Liver (tissue), 9 donors: ENCODE data around the gene OGT. TPM values are rescaled to one million over a fixed set of nuclear protein-coding genes. Genes with fewer than 3 reads are reported as not detected.
"Not testable (repeated sequence)": the region's sequence is repeated elsewhere in the genome, so short reads cannot be mapped to it uniquely, and the experiment has no call there.

Experiments
- DNase-seq: peaks from one replicate; pipeline ENCODE4 v3.0.0-alpha.2; 2017; ENCODE audit warnings: low spot score
- H3K27ac ChIP-seq, 2 donors: one replicate each; pipeline ENCODE4 v1.7.0; 2013; ENCODE audit warnings: inconsistent platforms in 2 of 2, low read length in 2 of 2, control low read depth in 1 of 2, low read depth in 1 of 2, mild to moderate bottlenecking in 1 of 2
- H3K27me3 ChIP-seq, 4 donors: one replicate each; pipeline versions ENCODE4 v1.6.1 to v1.7.0; 2013; ENCODE audit warnings: low read length in 3 of 4, inconsistent platforms in 1 of 4, mild to moderate bottlenecking in 1 of 4, moderate library complexity in 1 of 4; ENCODE audit not compliant: control insufficient read depth in 4 of 4, insufficient read depth in 4 of 4
- H3K36me3 ChIP-seq, 4 donors: one replicate each; pipeline versions ENCODE4 v1.6.1 to v1.7.0; 2013; ENCODE audit warnings: low read length in 3 of 4, mild to moderate bottlenecking in 3 of 4, low read depth in 1 of 4, moderate library complexity in 1 of 4; ENCODE audit not compliant: control insufficient read depth in 4 of 4, insufficient read depth in 3 of 4
- H3K4me1 ChIP-seq, 4 donors: one replicate each; pipeline versions ENCODE4 v1.6.1 to v1.7.0; 2013; ENCODE audit warnings: low read length in 3 of 4, mild to moderate bottlenecking in 3 of 4, moderate library complexity in 1 of 4; ENCODE audit not compliant: control insufficient read depth in 4 of 4, insufficient read depth in 4 of 4
- H3K4me3 ChIP-seq, 3 donors: one replicate each; pipeline versions ENCODE4 v1.6.1 to v1.7.0; 2013; ENCODE audit warnings: low read length in 3 of 3, control low read depth in 1 of 3, low read depth in 1 of 3, mild to moderate bottlenecking in 1 of 3
- H3K9ac ChIP-seq, 2 donors: one replicate each; pipeline ENCODE4 v1.7.0; 2013; ENCODE audit warnings: low read length in 2 of 2, mild to moderate bottlenecking in 2 of 2, moderate library complexity in 2 of 2, control low read depth in 1 of 2, low read depth in 1 of 2
- H3K9me3 ChIP-seq, 4 donors: one replicate each; pipeline versions ENCODE4 v1.6.1 to v1.7.0; 2013; ENCODE audit warnings: low read length in 3 of 4; ENCODE audit not compliant: control insufficient read depth in 4 of 4
- ATF3 ChIP-seq: IDR thresholded peaks from 2 replicates; pipeline ENCODE4 v1.6.1; 2016; ENCODE audit warnings: antibody characterized with exemption
- CTCF ChIP-seq: fragments of 150-350 bp; IDR thresholded peaks from 2 replicates; pipeline ENCODE4 v1.5.1; 2017; ENCODE audit warnings: improper control_type of control experiment, low read depth, low read length; ENCODE audit not compliant: missing input control
- EGR1 ChIP-seq, 2 donors: IDR thresholded peaks; 2 replicates each; pipeline ENCODE4 v1.6.1; 2016 to 2018; ENCODE audit warnings: antibody characterized with exemption in 2 of 2, low read depth in 2 of 2
- FOXA1 ChIP-seq: IDR thresholded peaks from 2 replicates; pipeline ENCODE4 v1.6.1; 2016; ENCODE audit warnings: antibody characterized with exemption
- FOXA2 ChIP-seq: IDR thresholded peaks from 2 replicates; pipeline ENCODE4 v1.6.1; 2016; ENCODE audit warnings: antibody characterized with exemption
- GABPA ChIP-seq, 2 donors: IDR thresholded peaks in 1 of 2; conservative IDR thresholded peaks in 1 of 2; 2 replicates each; pipeline ENCODE4 v1.6.1; 2016; ENCODE audit warnings: antibody characterized with exemption in 2 of 2, mild to moderate bottlenecking in 1 of 2, moderate library complexity in 1 of 2
- HNF4A ChIP-seq, 2 donors: conservative IDR thresholded peaks; 2 replicates each; pipeline ENCODE4 v1.6.1; 2016; ENCODE audit warnings: antibody characterized with exemption in 2 of 2, mild to moderate bottlenecking in 2 of 2
- HNF4G ChIP-seq: IDR thresholded peaks from 2 replicates; pipeline ENCODE4 v1.6.1; 2016; ENCODE audit warnings: antibody characterized with exemption
- JUND ChIP-seq, 2 donors: IDR thresholded peaks; 2 replicates each; pipeline ENCODE4 v1.6.1; 2016; ENCODE audit warnings: antibody characterized with exemption in 2 of 2
- MAX ChIP-seq: IDR thresholded peaks from 2 replicates; pipeline ENCODE4 v1.6.1; 2016; ENCODE audit warnings: antibody characterized with exemption
- NR2F2 ChIP-seq: IDR thresholded peaks from 2 replicates; pipeline ENCODE4 v1.6.1; 2016; ENCODE audit warnings: antibody characterized with exemption
- RAD21 ChIP-seq, 2 donors: IDR thresholded peaks; 2 replicates each; pipeline ENCODE4 v1.6.1; 2016; ENCODE audit warnings: antibody characterized with exemption in 2 of 2, mild to moderate bottlenecking in 2 of 2
- REST ChIP-seq: IDR thresholded peaks from 2 replicates; pipeline ENCODE4 v1.6.1; 2016; ENCODE audit warnings: antibody characterized with exemption, mild to moderate bottlenecking
- RXRA ChIP-seq, 2 donors: IDR thresholded peaks; 2 replicates each; pipeline ENCODE4 v1.6.1; 2017 to 2018; ENCODE audit warnings: antibody characterized with exemption in 2 of 2, mild to moderate bottlenecking in 1 of 2
- SP1 ChIP-seq: IDR thresholded peaks from 2 replicates; pipeline ENCODE4 v1.6.1; 2018; ENCODE audit warnings: antibody characterized with exemption, mild to moderate bottlenecking
- YY1 ChIP-seq: IDR thresholded peaks from 2 replicates; pipeline ENCODE4 v1.6.1; 2016; ENCODE audit warnings: antibody characterized with exemption, mild to moderate bottlenecking
- ZBTB33 ChIP-seq: IDR thresholded peaks from 2 replicates; pipeline ENCODE4 v1.6.1; 2016; ENCODE audit warnings: antibody characterized with exemption
- whole genome bisulfite sequencing: extraction: QIAGEN DNeasy Blood & Tissue Kit; methylation state at CpG from one replicate; pipeline ENCODE4 v1.1.7; 2013; 5-methylcytosine and 5-hydroxymethylcytosine counted together
- polyA plus RNA-seq, 2 donors: library from polyadenylated mRNA; stranded (reverse) in 1 of 2; unstranded in 1 of 2; fragments of 200-250 nt in 1 of 2; fragments of >200 nt in 1 of 2; fragmentation: Nextera tagmentation in 1 of 2; extraction: Ambion mirVana in 1 of 2; gene quantifications; one replicate each; pipeline versions ENCODE4 v1.2.1 to v1.2.3, GENCODE V29; 2013 to 2015
- total RNA-seq, 2 donors: library from RNA; depleted of rRNA; stranded (reverse); fragments of >200 nt; gene quantifications; one replicate each; pipeline ENCODE4 v1.2.3, GENCODE V29; 2014
- donor health status: healthy.
- donor health status: healthy.
- donor health status: healthy.
- donor health status: healthy.
- donor health status: healthy.

The OGT gene
- total and polyA plus RNA-seq, 4 donors: 10.8 to 72.7 (median 47.3) TPM

- Histone ChIP-seq H3K9me3 (no peaks in the 10 kb centered on the region), H3K9ac (no peak overlapping the region), H3K4me1 (peaks cover 0 to 5% (median 0%) of the 10 kb centered on the region in 4 donors), H3K27me3 (peaks cover 0 to 2% (median 0%) of the 10 kb centered on the region in 4 donors), H3K36me3 (no peaks in the 10 kb centered on the region), H3K4me3 (no peak overlapping the region), H3K27ac (no peak overlapping the region)
- WGBS: 93% methylated on average over 3 of the region's 3 CpGs
- DNase-seq: no peak
- TF ChIP-seq FOXA1: no peak
- no peak for TF ChIP-seq YY1
- TF ChIP-seq MAX: no peak
- TF ChIP-seq SP1: no peak
- TF ChIP-seq NR2F2: no peak
- TF ChIP-seq RAD21 (IDR thresholded peaks at IDR 0.05): no peak
- TF ChIP-seq CTCF: no peak
- no peak for TF ChIP-seq ZBTB33
- no peak for TF ChIP-seq ATF3
- TF ChIP-seq FOXA2: no peak
- TF ChIP-seq REST: no peak
- no peak for TF ChIP-seq GABPA (IDR thresholded peaks at IDR 0.05 in 1 of 2, conservative IDR thresholded peaks at IDR 0.05 in 1 of 2)
- TF ChIP-seq EGR1 (IDR thresholded peaks at IDR 0.05; ENCODE audit: low read depth in 2 of 2): no peak
- TF ChIP-seq JUND (IDR thresholded peaks at IDR 0.05): no peak
- TF ChIP-seq HNF4A (conservative IDR thresholded peaks at IDR 0.05): no peak
- no peak for TF ChIP-seq RXRA (IDR thresholded peaks at IDR 0.05)
- TF ChIP-seq HNF4G: no peak
These were observed 36.4 kb upstream of the OGT start for GRCh38 chrX:71496476-71496875.

- H3K9ac ChIP-seq, H3K36me3 ChIP-seq, DNase-seq, H3K27ac ChIP-seq, H3K9me3 ChIP-seq, H3K4me3 ChIP-seq, H3K4me1 ChIP-seq, H3K27me3 ChIP-seq: not testable (repeated sequence)
- 93% methylated on average over 5 of the region's 5 CpGs for WGBS
These were observed 30.8 kb upstream of the OGT start for GRCh38 chrX:71502080-71502479.
